H9 (cell line): ENCODE results near the gene DDOST. TPM values are rescaled to one million over a fixed set of nuclear protein-coding genes. Genes with fewer than 3 reads are reported as not detected.

Source experiments
- DNase-seq: peaks from one replicate; pipeline ENCODE4 v3.0.0-alpha.2; 2017
- H2AFZ ChIP-seq: one replicate; pipeline ENCODE4 v1.6.1; 2013; ENCODE audit warnings: mild to moderate bottlenecking, low read length, control low read depth, moderate library complexity
- H2AK5ac ChIP-seq: 2 replicates; pipeline ENCODE4 v1.6.1; 2013; ENCODE audit warnings: low read length, control low read depth, mixed read lengths; ENCODE audit not compliant: insufficient read length
- H2BK120ac ChIP-seq: one replicate; pipeline ENCODE4 v1.6.1; 2013; ENCODE audit warnings: low read depth, mild to moderate bottlenecking, low read length, control low read depth, inconsistent platforms; ENCODE audit not compliant: poor library complexity, severe bottlenecking
- H2BK12ac ChIP-seq: 2 replicates; pipeline ENCODE4 v1.6.1; 2013; ENCODE audit warnings: low read length, control low read depth, mixed read lengths, low read depth; ENCODE audit not compliant: insufficient read length
- H2BK15ac ChIP-seq: 2 replicates; pipeline ENCODE4 v1.6.1; 2013; ENCODE audit warnings: low read depth, low read length, control low read depth
- H2BK20ac ChIP-seq: one replicate; pipeline ENCODE4 v1.6.1; 2013; ENCODE audit warnings: low read depth, mild to moderate bottlenecking, low read length, control low read depth, inconsistent platforms; ENCODE audit not compliant: poor library complexity, severe bottlenecking
- H2BK5ac ChIP-seq: 2 replicates; pipeline ENCODE4 v1.6.1; 2013; ENCODE audit warnings: low read length, control low read depth, mixed read lengths; ENCODE audit not compliant: insufficient read length
- H3K14ac ChIP-seq: 2 replicates; pipeline ENCODE4 v1.6.1; 2013; ENCODE audit warnings: low read length, control low read depth; ENCODE audit not compliant: insufficient read depth
- H3K18ac ChIP-seq: 2 replicates; pipeline ENCODE4 v1.6.1; 2013; ENCODE audit warnings: low read depth, mild to moderate bottlenecking, mixed read lengths, low read length, control low read depth; ENCODE audit not compliant: insufficient read length
- H3K23ac ChIP-seq: 2 replicates; pipeline ENCODE4 v1.6.1; 2013; ENCODE audit warnings: low read length, control low read depth, mixed read lengths, low read depth; ENCODE audit not compliant: insufficient read length
- H3K23me2 ChIP-seq: 2 replicates; pipeline ENCODE4 v1.6.1; 2013; ENCODE audit warnings: low read depth, mild to moderate bottlenecking, mixed read lengths, low read length, control low read depth; ENCODE audit not compliant: insufficient read length, poor library complexity, severe bottlenecking
- H3K27ac ChIP-seq: 2 replicates; pipeline ENCODE4 v1.5.1; 2013; ENCODE audit warnings: low read length, control low read depth, mixed read lengths, low read depth; ENCODE audit not compliant: insufficient read length
- H3K27me3 ChIP-seq: 2 replicates; pipeline ENCODE4 v1.6.1; 2013; ENCODE audit warnings: low read length, control low read depth, inconsistent platforms; ENCODE audit not compliant: insufficient read depth
- H3K4ac ChIP-seq: 2 replicates; pipeline ENCODE4 v1.6.1; 2013; ENCODE audit warnings: low read depth, mild to moderate bottlenecking, control low read depth, inconsistent platforms, low read length, moderate library complexity
- H3K4me1 ChIP-seq: 2 replicates; pipeline ENCODE4 v1.6.1; 2013; ENCODE audit warnings: low read length, control low read depth, inconsistent platforms; ENCODE audit not compliant: insufficient read depth
- H3K4me2 ChIP-seq: 2 replicates; pipeline ENCODE4 v1.6.1; 2013; ENCODE audit warnings: low read length, control low read depth, mixed read lengths; ENCODE audit not compliant: insufficient read length, insufficient read depth
- H3K56ac ChIP-seq: 2 replicates; pipeline ENCODE4 v1.6.1; 2013; ENCODE audit warnings: low read depth, mild to moderate bottlenecking, mixed read lengths, low read length, control low read depth; ENCODE audit not compliant: insufficient read length
- H3K79me1 ChIP-seq: 2 replicates; pipeline ENCODE4 v1.6.1; 2013; ENCODE audit warnings: low read depth, mild to moderate bottlenecking, moderate library complexity, low read length, control low read depth, inconsistent platforms; ENCODE audit not compliant: insufficient read depth, poor library complexity, severe bottlenecking
- H3K79me2 ChIP-seq: 2 replicates; pipeline ENCODE4 v1.6.1; 2013; ENCODE audit warnings: low read length, control low read depth, inconsistent platforms; ENCODE audit not compliant: insufficient read depth
- H3K9ac ChIP-seq: 2 replicates; pipeline ENCODE4 v1.6.1; 2013; ENCODE audit warnings: low read length, control low read depth, mixed read lengths; ENCODE audit not compliant: insufficient read length; ENCODE audit errors: extremely low read depth
- H3K9me3 ChIP-seq: one replicate; pipeline ENCODE4 v1.6.1; 2013; ENCODE audit warnings: low read depth, low read length, inconsistent platforms; ENCODE audit not compliant: control insufficient read depth
- H3T11ph ChIP-seq: one replicate; pipeline ENCODE4 v1.6.1; 2013; ENCODE audit warnings: mild to moderate bottlenecking, low read length, control low read depth, inconsistent platforms
- H4K20me1 ChIP-seq: one replicate; pipeline ENCODE4 v1.6.1; 2013; ENCODE audit not compliant: control insufficient read depth, insufficient read length, insufficient read depth
- H4K5ac ChIP-seq: 2 replicates; pipeline ENCODE4 v1.6.1; 2013; ENCODE audit warnings: low read depth, mild to moderate bottlenecking, mixed read lengths, low read length, control low read depth; ENCODE audit not compliant: insufficient read length
- H4K8ac ChIP-seq: replicated peaks from 2 replicates; pipeline ENCODE4 v1.6.1; 2013; ENCODE audit warnings: low read length, control low read depth, mixed read lengths, low read depth; ENCODE audit not compliant: insufficient read length
- H4K91ac ChIP-seq: 2 replicates; pipeline ENCODE4 v1.6.1; 2013; ENCODE audit warnings: low read depth, mild to moderate bottlenecking, moderate library complexity, mixed read lengths, low read length, control low read depth; ENCODE audit not compliant: insufficient read length
- H3K27ac Mint-ChIP-seq, 3 experiments: 2 replicates in 2 of 3; 3 replicates in 1 of 3; pipeline ENCODE4 v1.8.0; 2020 to 2021; ENCODE audit warnings: mixed read lengths in 3 of 3, mild to moderate bottlenecking in 1 of 3, moderate library complexity in 1 of 3
- H3K27me3 Mint-ChIP-seq: 2 replicates; pipeline ENCODE4 v1.8.0; 2021; ENCODE audit warnings: low read depth, mild to moderate bottlenecking, moderate library complexity, mixed read lengths
- H3K36me3 Mint-ChIP-seq, 3 experiments: 2 replicates in 2 of 3; 3 replicates in 1 of 3; pipeline ENCODE4 v1.8.0; 2020 to 2021; ENCODE audit warnings: low read depth in 3 of 3, mixed read lengths in 3 of 3; ENCODE audit not compliant: insufficient read depth in 1 of 3
- H3K4me1 Mint-ChIP-seq, 2 experiments: 2 replicates each; pipeline ENCODE4 v1.8.0; 2020; ENCODE audit warnings: mixed read lengths in 2 of 2
- H3K4me3 Mint-ChIP-seq, 2 experiments: 2 replicates in 1 of 2; 3 replicates in 1 of 2; pipeline ENCODE4 v1.8.0; 2020 to 2021; ENCODE audit warnings: mild to moderate bottlenecking in 2 of 2, mixed read lengths in 2 of 2, moderate library complexity in 1 of 2
- H3K9me3 Mint-ChIP-seq, 2 experiments: 2 replicates in 1 of 2; 3 replicates in 1 of 2; pipeline ENCODE4 v1.8.0; 2020; ENCODE audit warnings: mild to moderate bottlenecking in 2 of 2, mixed read lengths in 2 of 2, moderate library complexity in 1 of 2
- WGBS: extraction: QIAGEN DNeasy Blood & Tissue Kit; methylation state at CpG from one replicate; pipeline ENCODE4 v1.1.7; 2013; ENCODE audit warnings: missing lambda C conversion rate, low lambda C conversion rate, mixed read lengths; ENCODE audit not compliant: insufficient read length; ENCODE audit errors: extremely low coverage; 5-methylcytosine and 5-hydroxymethylcytosine counted together
- total RNA-seq: library from RNA; stranded (reverse); gene quantifications from 2 replicates; pipeline ENCODE4 v1.2.1, GENCODE V29; 2021
- TF ChIP-seq, protein P1 (sequence below): fragments of 200-600 bp; sonication (generic); conservative IDR thresholded peaks from 3 replicates; pipeline ENCODE4 v1.8.0; 2021; ENCODE audit warnings: antibody characterized with exemption, mild to moderate bottlenecking

The DDOST gene
- total RNA-seq, 1 experiment from 2014 or later, result 255 TPM

DNA sequence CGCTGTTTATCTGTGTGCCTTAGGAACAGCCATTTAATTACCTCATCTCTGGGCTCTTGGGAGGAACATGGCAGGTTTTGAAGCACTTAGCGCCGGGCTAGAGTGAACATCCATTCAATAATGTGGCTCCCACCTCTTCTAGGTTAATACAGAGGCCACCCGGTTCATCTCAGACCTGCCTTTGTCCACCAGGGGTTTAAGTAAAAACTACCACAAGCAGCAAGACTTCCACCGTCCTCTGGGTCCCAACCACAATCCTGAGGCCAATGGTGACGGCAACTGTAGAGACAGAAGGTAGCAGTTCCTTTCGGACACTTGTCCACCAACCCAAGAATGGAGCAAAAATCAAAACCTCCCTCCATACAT, 924 bp upstream of the DDOST start:
- Mint-ChIP-seq H3K27ac (peak overlapping the region; percentile 95 to 96 (median 96)), H3K36me3 (peaks cover 4 to 23% (median 20%) of the 10 kb centered on the region in 3 experiments), H3K4me3 (peak overlapping the region; percentile 99 to 100), H3K9me3 (no peaks in the 10 kb centered on the region), H3K27me3 (no peaks in the 10 kb centered on the region), H3K4me1 (peaks cover 24% of the 10 kb centered on the region in 2 experiments)
- peak overlapping the region; percentile 78 for H3K9ac ChIP-seq
- DNase-seq, result no peak
- H3K23me2 ChIP-seq, result peaks cover 5% of the 10 kb centered on the region
- H3K9me3 ChIP-seq, result no peaks in the 10 kb centered on the region
- H2BK15ac ChIP-seq, result no peak overlapping the region
- H3K18ac ChIP-seq, result peak overlapping the region; percentile 19
- no peak overlapping the region for H4K91ac ChIP-seq
- no peaks in the 10 kb centered on the region for H3K27me3 ChIP-seq
- H3K79me1 ChIP-seq, result peaks cover 7% of the 10 kb centered on the region
- peaks cover 2% of the 10 kb centered on the region; the same call in 1 of the 2 replicates for H3K4me1 ChIP-seq
- no peak overlapping the region for H2BK12ac ChIP-seq
- H3K79me2 ChIP-seq, result peaks cover 19% of the 10 kb centered on the region
- WGBS, result no CpG with 5 or more reads among the region's 7 CpGs
- no peak overlapping the region for H2AFZ ChIP-seq
- H4K8ac ChIP-seq, result no peak overlapping the region
- no peak overlapping the region for H2BK5ac ChIP-seq
- H3K4me2 ChIP-seq, result peak overlapping the region; percentile 48
- no peak overlapping the region for H3K27ac ChIP-seq
- H3K23ac ChIP-seq, result no peak overlapping the region
- H2BK20ac ChIP-seq, result no peak overlapping the region
- H3K4ac ChIP-seq, result no peak overlapping the region
- TF ChIP-seq, protein P1, sequence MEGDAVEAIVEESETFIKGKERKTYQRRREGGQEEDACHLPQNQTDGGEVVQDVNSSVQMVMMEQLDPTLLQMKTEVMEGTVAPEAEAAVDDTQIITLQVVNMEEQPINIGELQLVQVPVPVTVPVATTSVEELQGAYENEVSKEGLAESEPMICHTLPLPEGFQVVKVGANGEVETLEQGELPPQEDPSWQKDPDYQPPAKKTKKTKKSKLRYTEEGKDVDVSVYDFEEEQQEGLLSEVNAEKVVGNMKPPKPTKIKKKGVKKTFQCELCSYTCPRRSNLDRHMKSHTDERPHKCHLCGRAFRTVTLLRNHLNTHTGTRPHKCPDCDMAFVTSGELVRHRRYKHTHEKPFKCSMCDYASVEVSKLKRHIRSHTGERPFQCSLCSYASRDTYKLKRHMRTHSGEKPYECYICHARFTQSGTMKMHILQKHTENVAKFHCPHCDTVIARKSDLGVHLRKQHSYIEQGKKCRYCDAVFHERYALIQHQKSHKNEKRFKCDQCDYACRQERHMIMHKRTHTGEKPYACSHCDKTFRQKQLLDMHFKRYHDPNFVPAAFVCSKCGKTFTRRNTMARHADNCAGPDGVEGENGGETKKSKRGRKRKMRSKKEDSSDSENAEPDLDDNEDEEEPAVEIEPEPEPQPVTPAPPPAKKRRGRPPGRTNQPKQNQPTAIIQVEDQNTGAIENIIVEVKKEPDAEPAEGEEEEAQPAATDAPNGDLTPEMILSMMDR, result peak; percentile 17; the same call in 1 of the 3 replicates
- no peak overlapping the region for H3K56ac ChIP-seq
- no peaks in the 10 kb centered on the region for H4K20me1 ChIP-seq
- H2AK5ac ChIP-seq, result no peak overlapping the region
- H3K14ac ChIP-seq, result no peak overlapping the region
- H2BK120ac ChIP-seq, result no peak overlapping the region
- H3T11ph ChIP-seq, result no peak overlapping the region
- H4K5ac ChIP-seq, result no peak overlapping the region
